Measurements from ENCODE around the gene VWA1.
"Not testable (repeated sequence)": the region's sequence is repeated elsewhere in the genome, so short reads cannot be mapped to it uniquely, and the experiment has no call there.

VWA1 gene

GRCh38 chr1:1425426-1425752 lies 10.1 kb upstream of the VWA1 start:
- Histone ChIP-seq H3K27ac (ENCODE audit: low read depth, low read length, severe bottlenecking) (no peak overlapping the region), H3K9me3 (ENCODE audit: control insufficient read depth, low read length) (no peaks in the 10 kb centered on the region), H3K4me3 (ENCODE audit: extremely low read depth, insufficient read depth, low read length, poor library complexity, severe bottlenecking) (no peak overlapping the region), H3K36me3 (ENCODE audit: control insufficient read depth, insufficient read depth, low read length) (no peaks in the 10 kb centered on the region), H3K4me1 (ENCODE audit: control insufficient read depth, insufficient read depth, low read length, poor library complexity, severe bottlenecking) (peaks cover 47% of the 10 kb centered on the region)
- WGBS, 2 experiments (ENCODE audit: insufficient coverage in 2 of 2): 68 to 83% methylated on average over 7 to 8 of the region's 12 CpGs

- no peak overlapping the region for H3K27ac ChIP-seq (ENCODE audit: low read depth, low read length, severe bottlenecking)
- H3K4me1 ChIP-seq (ENCODE audit: control insufficient read depth, insufficient read depth, low read length, poor library complexity, severe bottlenecking): peaks cover 51% of the 10 kb centered on the region
- no peaks in the 10 kb centered on the region for H3K36me3 ChIP-seq (ENCODE audit: control insufficient read depth, insufficient read depth, low read length)
- no peak overlapping the region for H3K4me3 ChIP-seq (ENCODE audit: extremely low read depth, insufficient read depth, low read length, poor library complexity, severe bottlenecking)
- H3K9me3 ChIP-seq (ENCODE audit: control insufficient read depth, low read length): no peaks in the 10 kb centered on the region
- 52 to 57% methylated on average over 23 to 32 of the region's 33 CpGs for WGBS, 2 experiments (ENCODE audit: insufficient coverage in 2 of 2)
Measured at GRCh38 chr1:1425753-1426495, 9.6 kb upstream of the VWA1 start.

GRCh38 chr1:1426496-1427105 lies 8.9 kb upstream of the VWA1 start:
- H3K27ac ChIP-seq (ENCODE audit: low read depth, low read length, severe bottlenecking): no peak overlapping the region
- no peaks in the 10 kb centered on the region for H3K36me3 ChIP-seq (ENCODE audit: control insufficient read depth, insufficient read depth, low read length)
- H3K4me3 ChIP-seq (ENCODE audit: extremely low read depth, insufficient read depth, low read length, poor library complexity, severe bottlenecking): no peak overlapping the region
- 37 to 39% methylated on average over 11 to 15 of the region's 19 CpGs for WGBS, 2 experiments (ENCODE audit: insufficient coverage in 2 of 2)
- H3K4me1 ChIP-seq (ENCODE audit: control insufficient read depth, insufficient read depth, low read length, poor library complexity, severe bottlenecking): peaks cover 53% of the 10 kb centered on the region
- H3K9me3 ChIP-seq (ENCODE audit: control insufficient read depth, low read length): no peaks in the 10 kb centered on the region

- no peaks in the 10 kb centered on the region for H3K9me3 ChIP-seq (ENCODE audit: control insufficient read depth, low read length)
- H3K27ac ChIP-seq (ENCODE audit: low read depth, low read length, severe bottlenecking): no peak overlapping the region
- no peaks in the 10 kb centered on the region for H3K36me3 ChIP-seq (ENCODE audit: control insufficient read depth, insufficient read depth, low read length)
- H3K4me1 ChIP-seq (ENCODE audit: control insufficient read depth, insufficient read depth, low read length, poor library complexity, severe bottlenecking): peaks cover 53% of the 10 kb centered on the region
- WGBS, 2 experiments (ENCODE audit: insufficient coverage in 2 of 2): 12 to 14% methylated on average over 35 to 50 of the region's 66 CpGs
- peak overlapping the region; percentile 32 for H3K4me3 ChIP-seq (ENCODE audit: extremely low read depth, insufficient read depth, low read length, poor library complexity, severe bottlenecking)
Measured at GRCh38 chr1:1427106-1427819, 8.2 kb upstream of the VWA1 start.

GRCh38 chr1:1427820-1428148 lies 7.7 kb upstream of the VWA1 start:
- WGBS, 2 experiments (ENCODE audit: insufficient coverage in 2 of 2): 3 to 20% methylated on average over 1 to 8 of the region's 22 CpGs
- peak overlapping the region; percentile 32 for H3K4me3 ChIP-seq (ENCODE audit: extremely low read depth, insufficient read depth, low read length, poor library complexity, severe bottlenecking)
- no peaks in the 10 kb centered on the region for H3K36me3 ChIP-seq (ENCODE audit: control insufficient read depth, insufficient read depth, low read length)
- no peaks in the 10 kb centered on the region for H3K9me3 ChIP-seq (ENCODE audit: control insufficient read depth, low read length)
- H3K27ac ChIP-seq (ENCODE audit: low read depth, low read length, severe bottlenecking): no peak overlapping the region
- peaks cover 53% of the 10 kb centered on the region for H3K4me1 ChIP-seq (ENCODE audit: control insufficient read depth, insufficient read depth, low read length, poor library complexity, severe bottlenecking)

GRCh38 chr1:1428174-1428573 lies 7.3 kb upstream of the VWA1 start:
- no peaks in the 10 kb centered on the region for H3K9me3 ChIP-seq (ENCODE audit: control insufficient read depth, low read length)
- WGBS, 2 experiments (ENCODE audit: insufficient coverage in 2 of 2): 93 to 95% methylated on average over 18 to 19 of the region's 19 CpGs
- no peak overlapping the region for H3K27ac ChIP-seq (ENCODE audit: low read depth, low read length, severe bottlenecking)
- H3K36me3 ChIP-seq (ENCODE audit: control insufficient read depth, insufficient read depth, low read length): no peaks in the 10 kb centered on the region
- H3K4me3 ChIP-seq (ENCODE audit: extremely low read depth, insufficient read depth, low read length, poor library complexity, severe bottlenecking): no peak overlapping the region
- peaks cover 56% of the 10 kb centered on the region for H3K4me1 ChIP-seq (ENCODE audit: control insufficient read depth, insufficient read depth, low read length, poor library complexity, severe bottlenecking)

GRCh38 chr1:1428967-1429366 lies 6.5 kb upstream of the VWA1 start:
- peaks cover 60% of the 10 kb centered on the region for H3K4me1 ChIP-seq (ENCODE audit: control insufficient read depth, insufficient read depth, low read length, poor library complexity, severe bottlenecking)
- 95 to 100% methylated on average over 5 to 6 of the region's 6 CpGs for WGBS, 2 experiments (ENCODE audit: insufficient coverage in 2 of 2)
- H3K9me3 ChIP-seq (ENCODE audit: control insufficient read depth, low read length); H3K36me3 ChIP-seq (ENCODE audit: control insufficient read depth, insufficient read depth, low read length); H3K4me3 ChIP-seq (ENCODE audit: extremely low read depth, insufficient read depth, low read length, poor library complexity, severe bottlenecking); H3K27ac ChIP-seq (ENCODE audit: low read depth, low read length, severe bottlenecking): not testable (repeated sequence)

- no peaks in the 10 kb centered on the region for H3K36me3 ChIP-seq (ENCODE audit: control insufficient read depth, insufficient read depth, low read length)
- no peak overlapping the region for H3K4me3 ChIP-seq (ENCODE audit: extremely low read depth, insufficient read depth, low read length, poor library complexity, severe bottlenecking)
- H3K9me3 ChIP-seq (ENCODE audit: control insufficient read depth, low read length): no peaks in the 10 kb centered on the region
- 89 to 96% methylated on average over 6 of the region's 6 CpGs for WGBS, 2 experiments (ENCODE audit: insufficient coverage in 2 of 2)
- H3K27ac ChIP-seq (ENCODE audit: low read depth, low read length, severe bottlenecking): peak overlapping the region; percentile 64
- H3K4me1 ChIP-seq (ENCODE audit: control insufficient read depth, insufficient read depth, low read length, poor library complexity, severe bottlenecking): peaks cover 66% of the 10 kb centered on the region
Measured at GRCh38 chr1:1429671-1430073, 5.8 kb upstream of the VWA1 start.

DNA sequence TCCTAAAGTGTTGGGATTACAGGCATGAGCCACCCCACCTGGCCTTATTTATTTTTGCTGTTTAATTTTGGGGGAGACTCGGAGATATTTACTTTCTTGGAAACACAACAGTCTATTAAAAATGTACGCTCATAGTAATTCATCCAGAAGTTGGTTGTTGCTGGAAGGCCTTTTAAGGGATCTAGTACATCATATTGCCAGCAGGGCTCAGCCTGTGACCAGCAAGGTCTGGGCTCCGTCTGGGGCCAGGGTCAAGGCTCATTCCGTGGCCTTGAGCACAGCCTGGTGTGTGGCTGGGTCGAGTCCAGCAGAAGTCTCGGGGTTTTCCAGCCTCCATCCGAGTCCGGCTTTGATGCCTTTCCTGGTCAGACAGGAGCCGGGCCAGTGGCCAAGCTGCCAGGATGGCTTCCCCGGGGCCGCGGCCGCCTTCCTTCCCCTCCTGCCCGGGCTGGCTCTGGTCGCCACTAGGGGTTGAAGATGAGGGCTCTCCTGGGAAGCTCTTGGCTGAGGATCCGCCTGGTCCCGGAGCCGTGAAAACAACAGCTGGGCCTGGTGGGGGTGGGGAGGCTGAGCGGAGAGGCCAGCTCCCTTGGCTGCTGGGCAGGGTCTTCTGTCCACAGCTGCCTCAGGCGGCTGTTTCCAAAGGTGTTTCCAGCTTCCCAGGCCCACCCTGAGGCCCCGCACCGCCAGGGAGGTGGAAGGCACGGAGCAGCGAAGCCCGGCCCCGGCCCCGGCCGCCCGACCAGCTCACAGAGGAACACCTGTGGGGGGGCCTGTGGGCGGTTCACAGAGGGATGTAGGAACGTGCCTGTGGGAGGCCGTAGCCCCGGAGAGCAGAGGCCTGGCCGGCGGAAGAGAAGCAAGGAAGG lies 5.1 kb upstream of the VWA1 start:
- H3K4me1 ChIP-seq (ENCODE audit: control insufficient read depth, insufficient read depth, low read length, poor library complexity, severe bottlenecking): peaks cover 73% of the 10 kb centered on the region
- 34 to 40% methylated on average over 18 to 28 of the region's 35 CpGs for WGBS, 2 experiments (ENCODE audit: insufficient coverage in 2 of 2)
- no peaks in the 10 kb centered on the region for H3K36me3 ChIP-seq (ENCODE audit: control insufficient read depth, insufficient read depth, low read length)
- peak overlapping the region; percentile 64 for H3K27ac ChIP-seq (ENCODE audit: low read depth, low read length, severe bottlenecking)
- H3K4me3 ChIP-seq (ENCODE audit: extremely low read depth, insufficient read depth, low read length, poor library complexity, severe bottlenecking): no peak overlapping the region
- no peaks in the 10 kb centered on the region for H3K9me3 ChIP-seq (ENCODE audit: control insufficient read depth, low read length)

DNA sequence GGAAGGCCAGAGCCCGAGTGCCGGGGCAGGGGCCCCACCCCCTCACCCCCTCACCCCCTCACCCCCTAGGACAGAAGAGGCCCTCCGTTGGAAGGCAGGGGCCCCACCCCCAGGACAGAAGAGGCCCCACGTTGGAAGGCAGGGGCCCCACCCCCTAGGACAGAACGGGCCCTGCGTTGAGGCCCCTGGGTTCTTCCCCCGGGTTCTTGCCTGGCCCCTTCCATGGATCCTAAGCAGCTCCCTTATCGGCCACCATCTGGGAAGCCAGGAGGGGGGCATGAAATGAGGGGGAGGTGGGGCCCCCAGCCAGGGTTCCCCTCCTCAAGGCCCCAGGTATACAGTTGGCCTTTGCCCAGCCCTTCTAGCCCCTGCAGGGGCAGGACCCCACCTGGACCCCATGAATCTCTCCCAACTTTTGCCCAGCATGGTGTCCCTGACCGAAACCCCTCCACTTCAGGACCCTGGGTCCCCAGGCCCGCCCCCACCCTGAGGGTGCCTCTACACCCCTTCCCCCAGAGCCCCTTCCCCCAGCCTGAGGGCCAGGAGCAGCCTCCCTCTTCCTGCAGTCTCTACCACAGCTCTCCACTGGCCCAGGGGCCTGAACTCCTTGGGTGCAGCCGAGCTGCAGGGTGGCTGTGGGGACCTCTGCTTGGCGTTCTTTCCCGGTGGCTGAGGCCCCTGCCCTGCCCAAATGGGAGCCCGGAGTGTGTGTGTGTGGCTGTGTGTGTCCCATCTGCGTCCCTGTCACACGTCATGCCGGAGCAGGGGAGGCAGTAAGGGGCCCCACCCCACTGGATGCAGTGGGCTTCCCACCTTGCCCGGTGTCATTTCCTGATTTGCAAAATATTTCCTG lies 4.3 kb upstream of the VWA1 start:
- H3K4me1 ChIP-seq (ENCODE audit: control insufficient read depth, insufficient read depth, low read length, poor library complexity, severe bottlenecking): peaks cover 67% of the 10 kb centered on the region
- no peaks in the 10 kb centered on the region for H3K9me3 ChIP-seq (ENCODE audit: control insufficient read depth, low read length)
- no peak overlapping the region for H3K4me3 ChIP-seq (ENCODE audit: extremely low read depth, insufficient read depth, low read length, poor library complexity, severe bottlenecking)
- no peaks in the 10 kb centered on the region for H3K36me3 ChIP-seq (ENCODE audit: control insufficient read depth, insufficient read depth, low read length)
- 65 to 66% methylated on average over 7 to 9 of the region's 18 CpGs for WGBS, 2 experiments (ENCODE audit: insufficient coverage in 2 of 2)
- peak overlapping the region; percentile 93 for H3K27ac ChIP-seq (ENCODE audit: low read depth, low read length, severe bottlenecking)

Data from mesodermal cell (in vitro differentiated cells).